Measurements from ENCODE around the gene OXA1L. TPM values are rescaled to one million over a fixed set of nuclear protein-coding genes. Genes with fewer than 3 reads are reported as not detected.
A peak's percentile ranks its signal among the peaks of the same experiment; 100 is the strongest.

Gene OXA1L
- total and polyA plus RNA-seq, 2 of the 13 experiments (the other 11 are each of a cell fraction or from before 2014, with no cell fraction given) = 230 to 589 TPM

DNA sequence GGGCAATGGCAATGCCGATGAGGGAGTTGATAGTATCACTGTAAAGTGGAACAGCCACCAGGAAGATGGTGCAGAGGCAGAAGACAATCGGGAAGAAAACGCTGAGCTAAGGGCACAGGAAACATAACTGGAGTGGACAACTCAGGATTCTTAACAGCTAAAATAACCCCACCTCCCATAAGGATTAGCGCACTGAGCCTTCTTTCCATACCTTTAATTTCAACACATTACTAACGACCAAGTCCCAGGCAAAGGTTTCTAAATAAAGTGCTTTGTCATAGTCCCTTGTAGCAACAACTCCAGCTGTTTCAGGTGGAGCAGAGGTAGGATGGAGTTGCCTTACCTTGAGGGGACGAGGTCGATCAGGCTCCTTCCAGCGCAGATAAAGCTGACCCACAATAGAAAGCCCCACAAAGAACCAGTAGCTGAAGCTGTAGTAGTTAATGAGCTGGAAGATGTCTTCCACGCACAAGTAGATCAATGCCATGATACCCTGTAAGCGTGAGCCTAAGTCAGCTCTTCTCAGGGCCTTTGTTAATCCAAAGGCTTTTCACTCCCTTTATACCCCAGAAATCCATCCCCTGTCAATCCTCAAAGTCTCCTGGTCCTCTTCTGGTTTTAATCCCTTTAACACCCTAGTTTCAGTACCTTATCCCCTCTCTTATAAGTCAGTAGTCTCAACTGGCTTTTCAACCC is 7.7 kb downstream of the OXA1L start (continued):
- TF ChIP-seq, protein P1, sequence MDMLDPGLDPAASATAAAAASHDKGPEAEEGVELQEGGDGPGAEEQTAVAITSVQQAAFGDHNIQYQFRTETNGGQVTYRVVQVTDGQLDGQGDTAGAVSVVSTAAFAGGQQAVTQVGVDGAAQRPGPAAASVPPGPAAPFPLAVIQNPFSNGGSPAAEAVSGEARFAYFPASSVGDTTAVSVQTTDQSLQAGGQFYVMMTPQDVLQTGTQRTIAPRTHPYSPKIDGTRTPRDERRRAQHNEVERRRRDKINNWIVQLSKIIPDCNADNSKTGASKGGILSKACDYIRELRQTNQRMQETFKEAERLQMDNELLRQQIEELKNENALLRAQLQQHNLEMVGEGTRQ (IDR thresholded peaks at IDR 0.05; ENCODE audit: low read depth, low read length) = no peak
- TF ChIP-seq, protein P1 (CRISPR knock-in tag; IDR thresholded peaks at IDR 0.05; ENCODE audit: borderline replicate concordance) = no peak
- TF ChIP-seq, protein P2, sequence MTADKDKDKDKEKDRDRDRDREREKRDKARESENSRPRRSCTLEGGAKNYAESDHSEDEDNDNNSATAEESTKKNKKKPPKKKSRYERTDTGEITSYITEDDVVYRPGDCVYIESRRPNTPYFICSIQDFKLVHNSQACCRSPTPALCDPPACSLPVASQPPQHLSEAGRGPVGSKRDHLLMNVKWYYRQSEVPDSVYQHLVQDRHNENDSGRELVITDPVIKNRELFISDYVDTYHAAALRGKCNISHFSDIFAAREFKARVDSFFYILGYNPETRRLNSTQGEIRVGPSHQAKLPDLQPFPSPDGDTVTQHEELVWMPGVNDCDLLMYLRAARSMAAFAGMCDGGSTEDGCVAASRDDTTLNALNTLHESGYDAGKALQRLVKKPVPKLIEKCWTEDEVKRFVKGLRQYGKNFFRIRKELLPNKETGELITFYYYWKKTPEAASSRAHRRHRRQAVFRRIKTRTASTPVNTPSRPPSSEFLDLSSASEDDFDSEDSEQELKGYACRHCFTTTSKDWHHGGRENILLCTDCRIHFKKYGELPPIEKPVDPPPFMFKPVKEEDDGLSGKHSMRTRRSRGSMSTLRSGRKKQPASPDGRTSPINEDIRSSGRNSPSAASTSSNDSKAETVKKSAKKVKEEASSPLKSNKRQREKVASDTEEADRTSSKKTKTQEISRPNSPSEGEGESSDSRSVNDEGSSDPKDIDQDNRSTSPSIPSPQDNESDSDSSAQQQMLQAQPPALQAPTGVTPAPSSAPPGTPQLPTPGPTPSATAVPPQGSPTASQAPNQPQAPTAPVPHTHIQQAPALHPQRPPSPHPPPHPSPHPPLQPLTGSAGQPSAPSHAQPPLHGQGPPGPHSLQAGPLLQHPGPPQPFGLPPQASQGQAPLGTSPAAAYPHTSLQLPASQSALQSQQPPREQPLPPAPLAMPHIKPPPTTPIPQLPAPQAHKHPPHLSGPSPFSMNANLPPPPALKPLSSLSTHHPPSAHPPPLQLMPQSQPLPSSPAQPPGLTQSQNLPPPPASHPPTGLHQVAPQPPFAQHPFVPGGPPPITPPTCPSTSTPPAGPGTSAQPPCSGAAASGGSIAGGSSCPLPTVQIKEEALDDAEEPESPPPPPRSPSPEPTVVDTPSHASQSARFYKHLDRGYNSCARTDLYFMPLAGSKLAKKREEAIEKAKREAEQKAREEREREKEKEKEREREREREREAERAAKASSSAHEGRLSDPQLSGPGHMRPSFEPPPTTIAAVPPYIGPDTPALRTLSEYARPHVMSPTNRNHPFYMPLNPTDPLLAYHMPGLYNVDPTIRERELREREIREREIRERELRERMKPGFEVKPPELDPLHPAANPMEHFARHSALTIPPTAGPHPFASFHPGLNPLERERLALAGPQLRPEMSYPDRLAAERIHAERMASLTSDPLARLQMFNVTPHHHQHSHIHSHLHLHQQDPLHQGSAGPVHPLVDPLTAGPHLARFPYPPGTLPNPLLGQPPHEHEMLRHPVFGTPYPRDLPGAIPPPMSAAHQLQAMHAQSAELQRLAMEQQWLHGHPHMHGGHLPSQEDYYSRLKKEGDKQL (CRISPR knock-in tag; IDR thresholded peaks at IDR 0.05; ENCODE audit: low read depth) = no peak
- peak; percentile 25 to 36; a peak in 2 of 4 replicates for TF ChIP-seq POLR2A (IDR thresholded peaks at IDR 0.05; ENCODE audit: insufficient read depth in 1 of 2, low read depth in 2 of 2, low read length in 2 of 2)
- TF ChIP-seq NKX3-1 (CRISPR knock-in tag; IDR thresholded peaks at IDR 0.05) = no peak
- TF ChIP-seq CBX5 (CRISPR knock-in tag; IDR thresholded peaks at IDR 0.05; ENCODE audit: borderline replicate concordance) = no peak
- TF ChIP-seq MAFK (conservative IDR thresholded peaks at IDR 0.05 in 1 of 2, IDR thresholded peaks at IDR 0.05 in 1 of 2; ENCODE audit: low read length in 2 of 2) = peak in 1 of 2 experiments; percentile 24; a peak in 1 of 4 replicates
- 0 out of 2 replicates have a peak, but pooled peaks have one; percentile 6 for TF ChIP-seq PHF8 (CRISPR knock-in tag; IDR thresholded peaks at IDR 0.05)

Data from HepG2 (cell line).